ENCODE data around the gene PRSS3.

DNA sequence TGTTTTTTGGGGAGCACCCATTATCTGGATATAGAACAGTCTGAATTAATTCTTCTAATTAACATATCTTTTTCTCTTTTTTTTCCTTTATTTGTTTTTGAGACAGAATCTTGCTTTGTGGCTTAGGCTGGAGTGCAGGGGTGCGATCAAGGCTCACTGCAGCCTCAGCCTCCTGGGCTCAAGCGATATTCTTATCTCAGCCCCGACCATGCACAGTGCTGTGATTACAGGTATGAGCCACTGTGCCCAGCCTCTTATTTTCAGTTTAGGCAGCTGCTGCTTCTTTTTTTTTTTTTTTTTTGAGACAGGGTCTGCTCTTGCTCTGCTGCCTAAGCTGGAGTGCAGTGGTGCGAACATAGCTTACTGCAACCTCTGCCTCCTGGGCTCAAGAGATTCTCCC is 41.8 kb downstream of the PRSS3 start:
- no peak for TF ChIP-seq CTCF (IDR thresholded peaks at IDR 0.05; ENCODE audit: insufficient read depth, low read depth, low read length)
- TF ChIP-seq EZH2 (IDR thresholded peaks at IDR 0.05; ENCODE audit: insufficient read depth, low read length): no peak
